Activated gamma-delta T cell treated with Interleukin-2 at 50 U/mL for 16 hours (primary cell): ENCODE results near the gene KRTAP4-11.
"Not testable (repeated sequence)": the region's sequence is repeated elsewhere in the genome, so short reads cannot be mapped to it uniquely, and the experiment has no call there.

Experiments used
- DNase-seq: peaks from one replicate; pipeline ENCODE4 v3.0.0-alpha.2; 2020

KRTAP4-11 gene

DNA sequence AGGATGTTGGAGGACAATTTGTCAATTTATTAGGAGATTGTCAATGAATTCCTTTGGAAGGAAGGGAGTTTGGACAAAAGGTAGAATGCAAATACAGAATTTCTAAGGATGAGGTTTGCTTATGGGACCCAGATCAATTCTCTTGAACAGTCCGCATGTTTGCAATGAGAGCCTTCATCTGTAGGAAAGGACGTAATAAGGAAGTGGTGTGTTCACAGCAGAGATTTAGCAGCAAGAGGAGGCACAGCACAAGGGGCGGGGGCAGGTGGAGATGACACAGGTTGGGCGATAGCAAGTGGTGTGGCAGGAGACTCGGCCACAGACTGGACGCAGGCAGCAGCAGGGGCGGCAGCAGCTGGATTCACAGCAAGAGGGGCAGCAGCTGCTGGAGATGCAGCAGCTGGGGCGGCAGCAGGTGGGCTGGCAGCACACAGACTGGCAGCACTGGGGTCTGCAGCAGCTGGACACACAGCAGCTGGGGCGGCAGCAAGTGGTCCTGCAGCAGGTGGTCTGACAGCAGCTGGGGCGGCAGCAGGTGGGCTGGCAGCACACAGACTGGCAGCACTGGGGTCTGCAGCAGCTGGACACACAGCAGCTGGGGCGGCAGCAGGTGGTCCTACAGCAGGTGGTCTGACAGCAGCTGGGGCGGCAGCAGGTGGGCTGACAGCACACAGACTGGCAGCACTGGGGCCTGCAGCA lies 5.3 kb upstream of the KRTAP4-11 start:
- DNase-seq = not testable (repeated sequence)

DNA sequence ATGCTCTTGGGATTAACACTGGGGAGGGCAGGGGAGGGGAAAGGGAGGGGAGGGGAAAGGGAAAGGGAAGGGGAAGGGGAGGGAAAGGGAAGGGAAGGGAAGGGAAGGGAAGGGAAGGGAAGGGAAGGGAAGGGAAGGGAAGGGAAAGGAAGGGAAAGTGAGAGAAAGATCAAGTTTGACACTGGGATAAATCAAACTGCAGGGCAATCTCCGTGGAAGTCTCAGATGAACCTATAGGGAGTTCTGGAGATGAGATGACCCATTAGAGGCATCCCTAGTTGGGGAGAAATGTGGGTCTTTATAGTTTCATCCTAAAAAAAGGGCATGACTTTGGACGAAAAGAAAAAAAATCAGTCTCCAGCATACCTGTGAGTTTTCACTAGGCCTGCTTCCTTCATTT lies 3.6 kb upstream of the KRTAP4-11 start:
- no peak for DNase-seq

DNA sequence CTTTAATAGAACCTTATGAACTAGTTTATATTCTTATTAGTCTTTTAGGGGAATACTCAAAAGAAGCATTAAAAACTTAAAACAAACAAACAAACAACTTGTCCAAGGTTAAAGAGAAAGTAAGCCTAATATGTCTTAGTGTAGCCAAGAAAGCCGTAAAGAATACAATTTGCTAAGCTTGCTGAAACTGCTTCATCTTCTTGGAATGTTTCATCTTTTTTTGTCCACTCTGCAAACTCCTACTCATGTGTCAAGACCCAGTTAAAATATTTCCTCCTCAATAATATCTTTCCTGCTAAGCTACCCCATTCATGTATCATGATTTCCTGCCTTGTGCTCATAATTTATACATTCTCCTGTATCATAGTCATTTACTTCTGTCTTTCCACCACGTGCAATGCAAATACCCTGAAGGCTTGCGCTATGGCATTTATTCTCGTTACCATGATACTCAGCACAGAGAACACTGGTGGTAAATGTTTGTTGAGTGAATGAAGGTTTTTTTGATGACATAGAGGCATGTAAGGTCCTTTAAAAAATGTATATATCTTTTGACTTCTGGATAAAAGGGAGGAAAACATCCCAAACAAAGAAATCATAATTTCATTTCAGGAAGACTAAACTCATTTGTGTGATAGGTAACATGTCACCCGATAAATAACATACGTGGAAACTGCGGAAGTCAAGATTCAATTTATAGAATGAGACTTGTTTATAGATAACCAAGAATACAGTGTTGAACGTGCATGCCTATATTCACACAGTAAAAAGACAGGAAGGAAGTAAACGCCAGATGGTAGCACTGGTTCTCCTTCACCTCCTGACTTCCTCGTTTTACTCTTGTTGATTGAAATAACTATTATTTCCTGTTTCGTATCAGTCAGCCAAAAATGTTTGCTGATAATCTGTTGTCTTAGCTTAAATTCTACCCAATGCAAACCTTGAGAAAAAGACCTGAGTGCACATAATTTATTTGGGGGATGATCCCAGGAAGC lies 1.8 kb upstream of the KRTAP4-11 start:
- not testable (repeated sequence) for DNase-seq

DNA sequence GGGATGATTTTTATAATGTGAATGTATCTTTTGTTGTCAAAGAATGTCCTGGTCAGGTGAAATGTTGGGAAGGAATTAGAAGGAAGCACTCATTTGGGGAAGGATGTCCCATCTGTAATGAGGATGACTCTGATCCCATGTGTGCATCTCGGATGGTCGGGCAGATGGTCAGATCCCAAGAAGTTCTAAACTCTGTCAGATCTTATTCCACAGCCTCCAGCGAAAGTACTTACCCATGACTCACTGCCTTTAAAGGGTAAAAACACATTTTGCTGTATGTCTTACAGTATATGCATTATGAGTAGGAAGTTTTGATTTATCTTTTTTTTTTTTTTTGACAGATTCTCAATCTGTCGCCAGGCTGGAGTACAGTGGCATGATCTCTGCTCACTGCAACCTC lies 548 bp upstream of the KRTAP4-11 start:
- DNase-seq = no peak

DNA sequence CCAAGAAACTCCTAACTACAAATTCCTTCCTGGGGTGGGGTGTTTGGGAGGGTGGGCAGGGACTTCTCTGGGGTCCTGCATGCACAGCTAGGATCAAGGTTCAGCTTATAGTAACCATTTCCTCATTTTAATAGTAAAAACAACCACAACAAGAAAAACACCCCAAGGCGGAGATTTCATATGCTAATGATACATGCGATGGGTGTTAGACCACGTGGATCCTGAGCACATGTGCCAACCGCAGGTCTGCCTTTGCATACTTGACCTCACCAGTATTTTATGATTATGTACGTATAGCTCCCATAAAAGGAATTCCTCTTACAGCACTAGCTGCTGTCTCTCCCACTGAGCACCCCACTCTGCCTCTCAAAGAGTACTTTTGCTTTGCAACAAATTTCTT lies 1.9 kb downstream of the KRTAP4-11 start:
- no peak for DNase-seq

DNA sequence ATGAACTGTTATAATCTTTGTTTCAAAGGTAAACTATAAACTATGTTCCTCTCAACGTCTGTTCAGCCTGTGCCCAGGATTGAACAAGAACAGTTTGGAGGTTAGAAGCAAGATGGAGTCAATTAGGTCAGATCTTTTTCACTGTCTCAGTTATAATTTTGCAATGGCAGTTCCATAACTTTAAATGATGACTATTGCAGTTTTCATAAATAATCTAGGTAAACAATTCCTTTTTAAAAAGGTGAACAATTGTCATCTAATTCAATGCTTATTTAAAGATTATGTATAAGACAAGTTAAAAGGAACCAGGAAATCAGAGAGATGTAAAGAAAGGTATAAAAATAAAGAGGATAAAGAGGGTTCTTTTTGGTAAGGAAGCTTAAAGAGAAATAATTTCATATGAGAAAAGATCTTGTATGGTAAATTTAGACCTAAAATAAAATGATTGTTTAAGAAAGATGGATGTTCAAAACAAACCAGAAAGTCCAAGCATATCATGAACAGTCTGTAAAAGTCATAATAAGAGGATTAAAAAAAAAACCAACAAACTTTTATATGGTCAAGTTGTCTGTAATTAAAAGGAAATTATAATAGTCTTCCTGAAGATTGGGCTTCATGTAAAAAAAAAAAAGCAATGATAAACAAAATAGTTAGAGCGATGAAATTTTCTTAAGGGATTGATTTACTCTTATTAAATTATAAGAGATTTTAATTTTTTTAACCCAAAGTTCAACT lies 6.9 kb downstream of the KRTAP4-11 start:
- no peak for DNase-seq

DNA sequence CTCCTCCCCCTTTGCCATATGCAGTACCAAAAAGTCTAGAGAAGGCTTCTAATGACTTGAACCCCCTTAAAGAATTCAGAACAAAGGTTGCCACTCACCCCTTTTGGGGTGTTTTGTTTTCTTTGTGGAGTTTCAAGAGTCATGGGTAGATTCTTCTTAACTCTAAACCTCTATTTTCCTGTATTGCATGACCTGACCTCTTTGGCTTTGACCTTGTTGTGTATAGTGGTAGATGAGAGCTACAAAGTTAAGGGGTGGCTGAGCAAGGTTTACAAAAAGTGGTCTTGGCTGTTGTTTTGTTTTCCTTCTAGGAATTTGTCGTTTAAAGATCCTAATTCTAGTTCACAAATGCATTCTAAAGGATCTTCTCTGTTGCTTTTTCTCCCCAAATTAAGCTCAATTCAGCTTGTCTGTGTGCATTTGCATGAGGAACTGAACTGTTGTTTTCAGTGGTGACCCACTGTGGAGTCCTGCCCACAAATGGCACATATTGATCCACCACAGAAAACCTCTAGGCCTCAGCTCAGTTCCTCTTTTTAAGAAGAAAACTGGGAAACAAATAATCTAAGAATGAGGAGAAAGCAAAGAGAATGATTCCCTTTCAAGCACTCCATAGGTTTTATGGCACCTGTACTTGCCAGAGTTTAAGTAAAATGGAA lies 9.3 kb downstream of the KRTAP4-11 start:
- DNase-seq = not testable (repeated sequence)

DNA sequence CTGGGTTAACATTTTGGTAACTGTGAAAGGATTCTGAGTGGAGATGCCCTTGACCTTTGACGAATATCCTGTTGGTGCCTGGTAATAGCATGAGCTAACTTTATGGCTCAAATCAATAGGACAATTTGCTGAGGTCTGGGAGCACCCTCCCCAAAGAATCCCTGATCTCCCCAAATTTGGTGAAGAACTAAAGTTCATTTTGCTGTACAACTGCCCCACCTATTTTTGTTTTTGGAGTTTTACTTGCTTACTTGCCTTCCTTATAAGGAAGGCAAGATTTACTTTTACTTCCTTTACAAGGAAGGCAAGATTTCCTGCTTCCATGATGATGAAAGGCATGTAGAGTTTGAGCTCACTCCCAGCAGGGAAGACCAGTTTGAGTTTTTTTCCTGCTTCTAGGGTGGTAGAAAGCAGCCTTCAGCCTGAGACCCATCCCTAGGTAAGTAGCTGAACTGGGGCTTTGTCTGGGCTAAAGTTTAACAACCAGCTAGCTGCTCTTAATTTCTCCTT lies 10.2 kb downstream of the KRTAP4-11 start:
- DNase-seq = no peak

DNA sequence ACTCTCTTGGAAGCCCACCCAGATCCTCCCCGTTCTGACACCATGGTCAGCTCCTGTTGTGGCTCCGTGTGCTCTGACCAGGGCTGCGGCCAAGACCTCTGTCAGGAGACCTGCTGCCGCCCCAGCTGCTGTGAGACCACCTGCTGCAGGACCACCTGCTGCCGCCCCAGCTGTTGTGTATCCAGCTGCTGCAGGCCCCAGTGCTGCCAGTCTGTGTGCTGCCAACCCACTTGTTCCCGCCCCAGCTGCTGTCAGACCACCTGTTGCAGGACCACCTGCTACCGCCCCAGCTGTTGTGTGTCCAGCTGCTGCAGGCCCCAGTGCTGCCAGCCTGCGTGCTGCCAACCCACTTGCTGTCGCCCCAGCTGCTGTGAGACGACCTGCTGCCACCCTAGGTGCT lies 12.8 kb downstream of the KRTAP4-11 start, which contains the start of gene KRTAP4-9:
Gene KRTAP4-9 (plus strand): TSS at position 43 of the 400 bp plus-strand sequence. CDS start 0 bp downstream, at position 43.
- DNase-seq = not testable (repeated sequence)

DNA sequence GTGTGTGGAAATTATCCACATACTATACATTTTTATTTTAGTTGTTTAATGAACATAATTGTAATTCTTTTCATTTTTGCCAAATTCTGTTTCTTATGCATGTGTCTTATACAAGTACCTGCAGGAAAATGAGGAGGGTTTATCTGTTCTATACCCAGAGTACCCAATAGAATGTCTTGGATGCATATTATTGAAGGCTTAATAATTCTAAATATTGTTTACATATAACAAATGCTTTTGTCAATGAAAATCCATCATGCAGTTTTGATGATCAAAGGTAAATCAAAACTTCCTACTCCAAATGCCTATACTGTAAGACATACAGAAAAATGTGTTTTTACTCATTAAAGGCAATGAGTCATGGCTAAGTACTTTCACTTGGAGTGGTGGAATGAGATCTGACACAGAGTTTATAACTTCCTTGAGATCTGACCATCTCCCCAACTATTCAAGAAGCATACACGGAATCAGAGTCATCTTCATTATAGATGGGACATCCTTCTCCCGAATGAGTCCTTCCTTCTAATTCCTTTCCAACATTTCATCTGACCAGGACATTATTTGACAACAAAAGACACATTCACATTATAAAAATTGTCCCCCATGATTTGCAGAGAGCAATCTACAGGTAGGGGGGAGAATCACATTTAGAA lies 13.7 kb downstream of the KRTAP4-11 start:
- DNase-seq = not testable (repeated sequence)

DNA sequence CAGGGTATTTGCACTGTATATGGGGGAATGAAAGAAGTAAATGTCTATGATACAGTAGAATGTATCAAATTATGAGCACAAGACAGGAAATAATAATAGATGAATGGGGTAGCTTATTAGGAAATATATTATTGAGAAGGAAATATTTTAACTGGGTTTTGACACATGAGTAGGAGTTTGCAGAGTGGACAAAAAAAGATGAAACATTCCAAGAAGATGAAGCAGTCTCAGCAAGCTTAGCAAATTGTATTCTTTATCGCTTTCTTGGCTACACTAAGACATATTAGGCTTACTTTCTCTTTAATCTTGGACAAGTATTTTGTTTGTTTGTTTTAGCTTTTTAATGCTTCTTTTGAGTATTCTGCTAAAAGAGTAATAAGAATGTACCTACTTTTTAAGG lies 14.3 kb downstream of the KRTAP4-11 start:
- no peak for DNase-seq

DNA sequence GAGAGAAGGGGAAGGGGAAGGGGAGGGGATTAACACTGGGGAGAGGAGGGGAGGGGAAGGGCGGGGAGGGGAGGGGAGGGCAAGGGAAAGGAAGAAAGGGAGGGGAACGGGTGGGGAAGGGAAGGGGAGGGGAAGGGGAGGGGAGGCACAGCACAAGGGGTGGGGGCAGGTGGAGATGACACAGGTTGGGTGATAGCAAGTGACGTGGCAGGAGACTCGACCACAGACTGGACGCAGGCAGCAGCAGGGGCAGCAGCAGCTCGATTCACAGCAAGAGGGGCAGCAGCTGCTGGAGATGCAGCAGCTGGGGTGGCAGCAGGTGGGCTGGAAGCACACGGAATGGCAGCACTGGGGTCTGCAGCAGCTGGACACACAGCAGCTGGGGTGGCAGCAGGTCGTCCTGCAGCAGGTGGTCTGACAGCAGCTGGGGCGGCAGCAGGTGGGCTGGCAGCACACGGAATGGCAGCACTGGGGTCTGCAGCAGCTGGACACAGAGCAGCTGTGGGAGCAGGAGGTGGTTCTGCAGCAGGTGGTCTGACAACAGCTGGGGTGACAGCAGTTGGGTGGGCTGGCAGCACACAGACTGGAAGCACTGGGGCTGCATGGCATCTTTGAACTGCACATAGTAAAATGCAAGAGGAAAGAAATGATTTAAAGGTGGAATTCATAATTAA lies 16.4 kb downstream of the KRTAP4-11 start, which contains the start of gene KRTAP4-16:
Gene KRTAP4-16 (minus strand): TSS at position 624 of the 674 bp plus-strand sequence. CDS start 0 bp downstream, at position 624.
- no peak for DNase-seq

DNA sequence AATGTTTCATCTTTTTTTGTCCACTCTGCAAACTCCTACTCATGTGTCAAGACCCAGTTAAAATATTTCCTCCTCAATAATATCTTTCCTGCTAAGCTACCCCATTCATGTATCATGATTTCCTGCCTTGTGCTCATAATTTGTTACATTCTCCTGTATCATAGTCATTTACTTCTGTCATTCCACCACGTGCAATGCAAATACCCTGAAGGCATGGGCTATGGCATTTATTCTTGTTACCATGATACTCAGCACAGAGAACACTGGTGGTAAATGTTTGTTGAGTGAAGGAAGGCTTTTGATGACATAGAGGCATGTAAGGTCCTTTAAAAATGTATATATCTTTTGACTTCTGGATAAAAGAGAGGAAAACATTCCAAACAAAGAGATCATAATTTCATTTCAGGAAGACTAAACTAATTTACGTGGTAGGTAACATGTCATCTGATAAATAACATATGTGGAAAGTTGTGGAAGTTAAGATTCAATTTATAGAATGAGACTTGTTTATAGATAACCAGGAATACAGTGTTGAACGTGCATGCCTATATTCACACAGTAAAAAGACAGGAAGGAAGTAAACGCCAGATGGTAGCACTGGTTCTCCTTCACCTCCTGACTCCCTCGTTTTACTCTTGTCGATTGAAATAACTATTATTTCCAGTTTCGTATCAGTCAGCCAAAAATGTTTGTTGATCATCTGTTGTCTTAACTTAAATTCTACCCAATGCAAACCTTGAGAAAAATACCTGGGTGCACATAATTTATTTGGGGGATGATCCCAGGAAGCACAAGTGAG lies 18.3 kb downstream of the KRTAP4-11 start:
- not testable (repeated sequence) for DNase-seq

DNA sequence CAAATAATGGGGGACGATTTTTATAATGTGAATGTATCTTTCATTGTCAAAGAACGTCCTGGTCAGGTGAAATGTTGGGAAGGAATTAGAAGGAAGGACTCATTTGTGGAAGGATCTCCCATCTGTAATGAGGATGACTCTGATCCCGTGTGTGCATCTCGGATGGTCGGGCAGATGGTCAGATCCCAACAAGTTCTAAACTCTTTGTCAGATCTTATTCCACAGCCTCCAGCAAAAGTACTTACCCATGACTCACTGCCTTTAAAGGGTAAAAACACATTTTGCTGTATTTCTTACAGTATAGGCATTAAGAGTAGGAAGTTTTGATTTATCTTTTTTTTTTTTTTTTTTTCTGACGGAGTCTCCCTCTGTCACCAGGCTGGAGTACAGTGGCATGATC lies 19.7 kb downstream of the KRTAP4-11 start:
- DNase-seq = no peak

DNA sequence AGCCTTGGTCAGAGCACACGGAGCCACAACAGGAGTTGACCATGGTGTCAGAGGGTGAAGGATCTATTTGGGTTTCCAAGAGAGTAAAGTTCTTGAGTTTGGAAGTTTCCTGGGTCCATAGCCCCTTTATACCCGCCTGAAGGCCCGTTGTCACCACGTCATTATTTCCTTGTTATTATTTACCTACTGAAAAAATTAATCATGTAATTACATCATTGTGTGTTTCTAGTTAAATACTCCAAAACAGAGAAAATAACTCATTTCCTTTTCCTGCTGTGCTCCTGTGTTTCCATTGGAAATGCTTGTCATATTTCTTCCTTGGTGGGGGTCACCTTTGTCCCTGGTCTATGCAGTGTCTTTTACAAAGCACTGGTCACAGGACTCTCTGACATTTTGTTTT lies 20.1 kb downstream of the KRTAP4-11 start, which contains the start of gene KRTAP4-8:
Gene KRTAP4-8 (minus strand): TSS at position 101 of the 400 bp plus-strand sequence. CDS start 58 bp downstream, at position 43.
- DNase-seq = no peak

DNA sequence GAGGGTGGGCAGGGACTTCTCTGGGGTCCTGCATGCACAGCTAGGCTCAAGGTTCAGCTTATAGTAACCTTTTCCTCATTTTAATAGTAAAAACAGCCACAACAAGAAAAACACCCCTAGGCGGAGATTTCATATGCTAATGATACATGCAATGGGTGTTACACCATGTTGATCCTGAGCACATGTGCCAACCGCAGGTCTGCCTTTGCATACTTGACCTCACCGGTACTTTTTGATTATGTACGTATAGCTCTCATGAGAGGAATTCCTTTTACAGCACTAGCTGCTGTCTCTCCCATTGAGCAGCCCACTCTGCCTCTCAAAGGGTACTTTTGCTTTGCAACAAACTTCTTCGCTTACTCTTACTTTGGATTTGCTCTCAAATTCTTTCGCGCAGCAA lies 22.1 kb downstream of the KRTAP4-11 start:
- no peak for DNase-seq

DNA sequence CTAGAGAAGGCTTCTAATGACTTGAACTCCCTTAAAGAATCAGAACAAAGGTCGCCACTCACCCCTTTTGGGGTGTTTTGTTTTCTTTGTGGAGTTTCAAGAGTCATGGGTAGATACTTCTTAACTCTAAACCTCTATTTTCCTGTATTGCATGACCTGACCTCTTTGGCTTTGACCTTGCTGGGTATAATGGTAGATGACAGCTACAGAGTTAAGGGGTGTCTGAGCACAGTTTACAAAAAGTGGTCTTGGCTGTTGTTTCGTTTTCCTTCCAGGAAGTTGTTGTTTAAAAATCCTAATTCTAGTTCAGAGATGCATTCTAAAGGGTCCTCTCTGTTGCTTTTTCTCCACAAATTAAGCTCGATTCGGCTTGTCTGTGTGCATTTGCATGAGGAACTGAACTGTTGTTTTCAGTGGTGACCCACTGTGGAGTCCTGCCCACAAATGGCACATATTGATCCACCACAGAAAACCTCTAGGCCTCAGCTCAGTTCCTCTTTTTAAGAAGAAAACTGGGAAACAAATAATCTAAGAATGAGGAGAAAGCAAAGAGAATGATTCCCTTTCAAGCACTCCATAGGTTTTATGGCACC lies 29.3 kb downstream of the KRTAP4-11 start:
- not testable (repeated sequence) for DNase-seq

DNA sequence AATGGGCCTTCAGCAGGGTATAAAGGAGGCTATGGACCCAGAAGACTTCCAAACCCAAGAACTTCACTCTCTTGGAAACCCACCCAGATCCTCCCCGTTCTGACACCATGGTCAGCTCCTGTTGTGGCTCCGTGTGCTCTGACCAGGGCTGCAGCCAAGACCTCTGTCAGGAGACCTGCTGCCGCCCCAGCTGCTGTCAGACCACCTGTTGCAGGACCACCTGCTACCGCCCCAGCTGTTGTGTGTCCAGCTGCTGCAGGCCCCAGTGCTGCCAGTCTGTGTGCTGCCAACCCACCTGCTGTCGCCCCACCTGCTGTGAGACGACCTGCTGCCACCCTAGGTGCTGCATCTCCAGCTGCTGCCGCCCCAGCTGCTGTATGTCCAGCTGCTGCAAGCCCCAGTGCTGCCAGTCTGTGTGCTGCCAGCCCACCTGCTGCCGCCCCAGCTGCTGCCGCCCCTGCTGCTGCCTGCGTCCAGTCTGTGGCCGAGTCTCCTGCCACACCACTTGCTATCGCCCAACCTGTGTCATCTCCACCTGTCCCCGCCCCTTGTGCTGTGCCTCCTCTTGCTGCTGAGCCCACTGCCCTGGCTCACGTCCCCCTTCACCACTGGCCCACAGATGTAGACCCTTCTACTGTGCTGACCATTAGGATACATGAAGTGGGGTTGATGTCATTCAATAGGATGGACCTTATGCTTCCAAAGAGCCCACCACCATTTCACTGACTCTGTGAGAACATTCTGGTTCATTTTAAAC lies 33.9 kb downstream of the KRTAP4-11 start, which contains the start of gene KRTAP4-7:
Gene KRTAP4-7 (plus strand): TSS at position 51 of the 757 bp plus-strand sequence. CDS start 57 bp downstream, at position 108.
- DNase-seq = not testable (repeated sequence)
